GM21619 (cell line): ENCODE results near the gene DNM3.
A peak's percentile ranks its signal among the peaks of the same experiment; 100 is the strongest.
"Not testable (repeated sequence)": the region's sequence is repeated elsewhere in the genome, so short reads cannot be mapped to it uniquely, and the experiment has no call there.

Experiments
- ATAC-seq: cut with Tn5 transposase; IDR thresholded peaks from one replicate; pipeline ENCODE4 v1.9.1; 2021; ENCODE audit not compliant: unreplicated experiment

DNM3 gene

DNA sequence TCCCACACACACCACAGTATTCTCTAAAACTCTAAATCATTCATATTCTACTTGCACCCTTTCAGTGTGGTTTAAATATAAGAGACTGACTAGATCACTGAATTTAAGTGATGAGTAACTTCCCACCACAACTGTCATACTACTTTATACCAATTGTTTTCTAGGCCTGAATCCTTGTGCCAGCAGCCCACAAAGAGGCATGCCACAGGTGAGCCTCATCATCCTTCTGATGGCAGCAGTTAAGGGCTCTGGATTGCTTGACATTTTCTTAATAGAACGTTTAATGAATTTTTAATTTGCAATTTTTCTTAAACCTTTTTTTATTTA lies 588.8 kb downstream of the DNM3 start:
- ATAC-seq, result no peak

DNA sequence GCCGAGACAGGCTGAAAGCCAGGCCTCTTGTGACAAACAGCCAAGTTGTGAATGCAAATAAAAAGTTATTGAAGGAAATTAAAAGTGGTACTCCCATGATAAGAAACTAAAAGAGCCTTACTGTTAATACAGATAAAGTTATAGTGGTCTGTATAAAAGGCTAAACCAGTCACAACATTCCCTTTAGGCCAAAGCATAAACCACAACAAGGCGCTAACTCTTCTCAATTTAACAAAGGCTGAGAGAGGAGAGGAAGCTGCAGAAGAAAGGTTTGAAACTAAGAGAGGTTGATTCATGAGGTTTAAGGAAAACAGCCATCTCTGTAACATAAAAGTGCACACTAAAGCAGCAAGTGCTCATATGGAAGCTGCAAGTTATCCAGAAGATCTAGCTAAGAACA lies 589.9 kb downstream of the DNM3 start:
- no peak for ATAC-seq

DNA sequence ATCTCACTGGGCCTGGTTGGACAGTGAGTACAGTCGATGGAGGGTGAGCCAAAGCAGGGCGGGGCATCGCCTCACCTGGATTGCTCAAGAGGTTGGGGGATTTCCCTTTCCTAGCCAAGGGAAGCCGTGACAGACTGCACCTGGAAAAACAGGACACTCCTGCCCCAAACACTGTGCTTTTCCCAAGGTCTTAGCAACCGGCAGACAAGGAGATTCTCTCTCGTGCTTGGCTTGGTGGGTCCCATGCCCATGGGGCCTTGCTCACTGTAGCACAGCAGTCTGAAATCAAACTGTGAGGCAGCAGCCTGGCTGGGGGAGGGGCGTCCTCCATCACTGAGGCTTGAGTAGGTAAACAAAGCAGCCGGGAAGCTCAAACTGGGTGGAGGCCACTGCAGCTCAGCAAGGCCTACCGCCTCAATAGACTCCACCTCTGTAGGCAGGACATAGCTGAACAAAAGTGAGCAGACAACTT lies 590.5 kb downstream of the DNM3 start:
- ATAC-seq, result no peak

DNA sequence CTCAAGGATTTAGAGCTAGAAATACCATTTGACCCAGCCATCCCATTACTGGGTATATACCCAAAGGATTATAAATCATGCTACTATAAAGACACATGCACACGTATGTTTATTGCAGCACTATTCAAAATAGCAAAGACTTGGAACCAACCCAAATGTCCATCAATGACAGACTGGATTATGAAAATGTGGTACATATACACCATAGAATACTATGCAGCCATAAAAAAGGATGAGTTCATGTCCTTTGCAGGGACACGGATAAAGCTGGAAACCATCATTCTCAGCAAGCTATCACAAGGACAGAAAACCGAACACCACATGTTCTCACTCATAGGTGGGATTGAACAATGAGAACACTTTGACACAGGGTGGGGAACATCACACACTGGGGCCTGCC lies 595.9 kb downstream of the DNM3 start:
- ATAC-seq, result not testable (repeated sequence)

DNA sequence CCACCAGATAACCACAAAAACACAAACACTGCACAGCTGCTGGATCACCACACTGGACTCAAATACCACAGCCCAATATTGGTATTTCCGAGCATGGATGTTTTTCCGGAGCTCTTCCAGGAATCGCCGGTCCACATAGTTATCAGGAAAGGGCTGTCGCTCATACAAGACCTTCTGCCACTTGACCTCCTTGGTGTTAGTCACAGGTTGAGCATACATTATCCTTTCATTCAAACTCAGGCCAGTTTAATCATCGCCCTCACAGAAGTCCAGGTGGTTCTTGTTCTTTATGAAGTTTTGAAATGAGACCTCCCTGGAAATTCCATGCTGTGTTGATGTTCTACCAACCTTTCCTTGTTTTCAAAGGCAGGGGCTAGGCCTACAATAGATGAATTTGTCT lies 601.1 kb downstream of the DNM3 start:
- ATAC-seq, result no peak

DNA sequence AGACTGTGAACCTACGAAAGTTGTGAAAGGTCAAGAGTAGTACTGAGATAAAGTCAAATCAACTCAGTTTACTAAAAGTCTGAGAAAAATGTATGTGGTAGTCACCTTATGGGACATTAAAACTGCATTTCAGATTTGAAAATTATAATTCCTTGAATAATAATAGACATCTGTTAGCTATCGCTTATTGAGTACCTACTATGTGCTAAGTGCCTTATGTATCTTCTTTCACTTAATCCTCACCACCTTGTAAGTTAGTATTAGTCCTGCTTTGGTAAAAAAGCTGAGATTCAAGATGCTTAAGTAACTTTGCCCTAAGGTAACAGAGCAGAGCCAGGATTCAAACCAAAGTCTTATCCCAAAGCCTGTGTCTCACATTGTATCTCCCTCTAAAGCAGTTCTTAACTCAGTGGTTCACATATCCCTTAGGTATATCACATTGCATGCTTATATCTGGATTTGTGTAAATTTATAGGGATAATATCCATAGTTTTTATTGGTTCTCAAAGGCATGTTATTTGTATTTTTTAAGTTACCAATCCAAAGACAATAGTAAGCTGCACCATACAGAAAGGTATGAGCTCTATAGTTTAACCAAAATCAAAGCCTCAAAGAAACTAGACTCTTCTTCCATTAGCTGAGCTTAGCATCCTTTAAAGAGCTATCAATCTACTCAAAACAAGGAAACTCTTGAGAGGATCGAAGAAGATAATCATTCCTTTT lies 601.7 kb downstream of the DNM3 start:
- no peak for ATAC-seq

DNA sequence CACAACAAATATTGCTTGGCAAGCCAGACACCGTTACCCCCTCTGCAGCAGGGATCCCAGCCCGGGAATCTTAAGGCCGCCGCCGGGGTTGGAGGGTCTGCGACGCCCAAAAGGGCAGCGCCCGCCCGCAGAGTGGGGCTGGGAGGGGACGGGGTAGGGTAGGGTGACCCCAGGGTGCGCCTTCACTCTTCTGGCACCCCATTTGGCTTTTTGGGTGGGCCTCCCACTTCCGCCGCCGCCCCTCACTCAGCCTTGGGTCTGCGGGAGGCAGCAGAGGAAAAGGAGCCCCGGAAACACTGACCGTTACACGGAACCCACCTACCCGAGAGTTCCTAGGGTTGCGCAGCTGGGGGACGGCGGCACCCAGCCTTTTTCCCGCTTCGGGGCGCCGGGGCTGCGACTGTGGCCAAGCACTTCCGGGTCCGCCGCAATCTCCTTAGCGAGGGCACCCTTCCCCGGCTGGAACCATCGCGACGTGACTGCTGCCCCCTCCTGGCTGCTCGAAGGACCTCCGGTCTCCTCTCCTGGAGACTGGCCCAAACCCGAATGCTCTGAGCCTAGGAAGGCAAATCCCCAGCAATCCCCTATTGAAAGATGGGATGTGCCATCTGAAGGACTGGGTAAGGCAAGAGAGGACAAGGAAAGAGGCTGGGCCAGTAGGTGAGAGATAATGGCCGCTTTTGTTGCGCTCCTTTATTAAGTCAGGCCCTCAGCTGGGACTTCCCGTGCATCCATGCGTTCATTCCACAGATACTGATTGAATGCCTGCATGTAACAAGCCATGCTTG lies 602.6 kb downstream of the DNM3 start, which contains the start of gene PIGC:
Gene PIGC, minus strand, starts transcription at position 404 of the 788 bp plus-strand sequence. CDS start 1,447 bp downstream, outside the sequence.
- ATAC-seq, result peak; percentile 99

DNA sequence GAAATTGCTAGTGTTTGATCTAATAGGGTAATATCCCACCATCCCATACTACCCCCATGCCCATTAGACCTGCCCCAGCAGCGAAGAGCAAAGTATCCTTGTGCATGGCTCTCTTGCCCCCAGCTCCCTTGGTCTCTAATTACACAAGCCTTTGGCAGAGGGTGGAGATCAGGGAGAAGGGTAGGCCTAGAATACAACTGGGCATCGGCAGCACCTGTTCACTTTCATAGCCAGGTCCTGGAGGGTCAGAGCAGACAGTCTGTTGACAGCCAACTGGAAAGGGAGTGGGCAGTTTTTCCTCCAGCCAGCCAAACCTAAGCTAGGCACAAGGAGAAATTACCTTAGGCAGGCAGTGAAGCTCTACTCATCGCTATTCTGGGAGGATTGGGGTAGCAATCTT lies 605.2 kb downstream of the DNM3 start:
- ATAC-seq, result no peak

DNA sequence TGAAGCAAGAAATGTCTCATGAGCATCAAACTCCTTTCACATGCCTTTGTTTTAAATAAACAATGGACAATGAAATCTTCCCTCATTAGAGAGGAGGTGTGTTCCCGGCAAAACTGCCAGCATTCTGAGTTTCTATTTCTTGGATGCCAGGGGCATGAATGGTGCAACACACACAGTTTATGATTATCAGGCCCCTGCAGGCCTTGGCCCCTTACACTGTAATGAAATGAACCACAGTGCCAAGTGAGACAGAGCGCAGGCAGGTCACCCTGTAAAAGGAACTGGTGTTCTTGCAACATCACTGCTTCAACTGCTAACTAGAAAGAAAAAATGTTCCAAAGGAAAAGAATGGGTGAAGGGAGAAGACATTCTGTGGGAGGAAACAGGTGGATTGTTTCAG lies 606.3 kb downstream of the DNM3 start:
- ATAC-seq, result no peak

DNA sequence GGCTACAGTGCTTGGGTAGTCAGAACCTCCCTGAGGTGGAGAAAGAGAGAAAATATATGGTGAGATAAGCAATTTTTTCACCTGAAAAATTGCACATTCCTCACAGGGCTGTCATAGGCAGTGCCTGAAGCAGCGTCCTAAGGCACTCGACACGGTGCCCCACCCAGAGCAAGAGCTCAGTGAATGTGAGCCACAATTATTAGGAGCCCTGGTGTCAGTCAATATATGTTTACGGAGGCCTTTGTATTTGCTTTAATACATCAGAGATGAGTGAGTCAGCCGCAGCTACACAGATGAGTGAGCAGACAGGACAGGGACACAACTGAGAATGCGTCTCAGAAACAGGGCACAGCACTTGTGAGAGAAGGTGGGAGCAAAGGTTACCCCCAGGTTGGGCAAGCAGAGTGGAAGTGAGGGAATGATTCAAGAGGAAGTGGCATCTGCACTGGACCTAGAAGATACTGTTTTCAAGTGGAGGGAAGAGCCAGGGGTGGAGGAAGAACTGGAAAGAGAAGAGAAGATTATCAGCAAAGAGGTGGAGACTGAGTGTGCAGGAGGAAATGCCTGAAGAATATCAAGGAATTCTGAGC lies 607.8 kb downstream of the DNM3 start:
- ATAC-seq, result no peak

DNA sequence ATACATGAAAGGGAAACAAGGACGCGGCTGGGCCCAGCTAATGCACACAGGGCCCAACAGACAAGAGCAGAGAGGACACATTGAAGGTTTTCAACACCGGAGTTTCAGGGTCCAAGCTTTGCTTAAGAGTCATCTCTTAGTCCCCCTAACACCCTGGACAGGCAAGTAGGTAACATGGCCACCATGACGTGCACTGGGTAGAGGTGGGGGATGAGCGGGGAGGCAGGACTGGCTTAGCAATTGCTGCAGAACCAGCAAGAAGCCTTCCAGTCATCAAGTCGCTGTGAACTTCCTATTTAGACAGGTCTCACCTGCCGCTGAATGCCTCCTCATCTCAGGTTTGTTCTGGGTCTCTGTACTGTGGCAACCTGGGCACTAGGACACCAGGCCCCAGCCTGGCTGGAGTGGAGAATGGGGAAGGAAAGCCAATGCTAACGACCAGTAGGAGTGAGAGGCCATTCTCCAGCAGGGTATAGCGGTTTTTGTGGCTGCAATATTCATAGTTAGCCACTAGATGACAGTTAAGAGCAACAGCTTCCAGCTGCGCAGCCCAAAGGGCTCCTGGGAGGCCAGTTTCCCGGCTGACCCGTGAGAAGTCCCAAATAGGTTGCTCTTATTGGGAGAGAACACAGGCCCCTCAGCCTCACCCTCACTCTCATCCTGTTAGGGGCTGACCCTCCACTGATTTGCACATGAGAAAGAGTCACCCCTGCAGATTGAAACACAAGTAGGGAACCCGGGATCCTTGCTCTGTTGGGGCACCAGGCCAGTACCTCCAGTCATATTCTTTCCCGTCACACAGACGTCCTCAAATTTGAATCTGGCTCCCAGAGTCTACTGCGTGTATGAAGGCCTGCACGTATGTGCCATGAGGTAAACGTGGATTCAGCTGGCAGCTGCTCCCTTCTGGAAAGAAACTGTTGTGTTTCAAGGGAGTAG lies 608.6 kb downstream of the DNM3 start:
- ATAC-seq, result peak; percentile 91

DNA sequence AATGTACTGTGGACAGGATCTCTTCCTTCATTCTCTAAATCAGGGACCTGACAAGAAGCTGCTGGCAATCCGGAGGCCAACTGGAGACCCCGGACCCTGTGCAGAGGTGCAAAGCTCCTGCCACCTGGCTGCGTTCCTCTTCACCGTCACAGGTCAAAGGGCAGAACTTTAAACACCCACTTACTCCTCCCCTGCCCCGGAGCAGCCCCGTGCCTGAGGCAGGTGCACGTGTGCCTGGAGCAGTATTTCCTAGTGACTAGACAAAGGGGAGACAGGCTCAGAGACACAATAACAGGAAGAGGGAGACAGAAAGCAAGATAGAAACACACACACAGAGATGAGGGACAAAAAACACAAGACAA lies 609.2 kb downstream of the DNM3 start:
- ATAC-seq, result no peak

DNA sequence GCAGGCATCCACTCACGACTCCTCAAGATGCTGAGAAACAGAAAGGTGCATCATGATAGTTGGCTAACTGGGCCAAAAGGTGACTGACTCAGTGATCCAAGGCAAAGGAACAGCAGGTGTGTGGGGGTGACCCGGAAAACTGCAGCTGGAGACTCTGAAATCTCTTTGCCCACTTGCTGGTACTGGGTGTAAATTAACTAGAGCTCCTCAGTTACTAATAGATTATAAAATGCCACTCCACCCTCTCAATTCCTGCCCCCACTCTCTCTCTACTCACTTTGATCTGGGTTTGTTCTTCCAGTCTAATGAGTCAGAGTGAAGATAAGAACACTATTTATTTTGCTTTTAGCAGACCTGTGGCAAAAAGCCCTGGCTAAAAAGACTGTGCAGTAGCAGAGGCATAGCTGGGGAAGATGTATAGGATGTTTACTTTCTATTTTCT lies 609.7 kb downstream of the DNM3 start:
- ATAC-seq, result no peak

DNA sequence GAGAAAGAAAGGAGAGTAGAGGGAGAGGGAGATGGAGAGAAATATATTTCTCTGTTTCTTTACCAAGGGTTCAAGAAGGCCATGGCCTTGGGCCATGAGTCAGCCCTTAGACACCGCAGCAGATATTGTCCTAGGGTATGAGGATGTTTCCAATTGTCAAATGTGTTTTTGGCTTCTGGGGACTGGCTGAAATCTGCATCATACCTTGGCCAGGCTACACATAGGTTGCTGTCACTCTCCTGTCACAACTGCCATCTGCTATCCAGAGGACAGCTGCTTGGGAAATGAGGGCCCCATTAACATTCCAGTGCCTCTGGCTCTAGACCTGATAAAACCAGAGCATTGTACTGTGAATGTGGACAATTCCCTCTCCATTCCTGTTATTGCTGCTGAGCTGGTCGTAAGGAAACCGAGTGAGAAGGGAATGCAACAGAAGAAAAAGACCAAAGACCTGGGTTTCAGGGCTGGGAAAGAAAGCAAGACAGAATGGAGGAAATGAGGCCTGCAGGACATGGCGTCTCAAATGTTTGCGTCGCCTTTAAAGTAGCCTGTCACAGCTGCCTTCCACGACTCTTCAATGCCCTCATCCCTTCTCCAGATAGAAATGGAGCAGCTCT lies 611.3 kb downstream of the DNM3 start:
- ATAC-seq, result no peak

DNA sequence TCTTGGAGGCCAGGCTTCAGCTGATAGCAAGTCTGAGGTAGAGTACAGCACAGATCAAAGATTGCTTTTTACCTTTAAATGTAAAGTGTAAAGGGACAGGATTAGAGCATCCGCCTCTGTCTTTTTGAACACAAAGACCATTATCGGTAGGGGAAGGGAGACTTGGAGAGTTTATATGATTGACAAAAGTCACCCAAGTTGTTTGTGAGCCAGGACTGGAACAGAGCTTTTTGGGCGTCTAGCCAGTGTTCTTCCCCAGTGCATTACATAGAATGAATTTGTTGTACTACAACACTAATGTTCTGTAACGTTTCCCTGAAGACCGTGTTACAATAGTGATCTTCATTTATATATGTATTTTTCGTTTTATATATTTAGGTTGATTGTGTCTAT lies 611.9 kb downstream of the DNM3 start:
- no peak for ATAC-seq

DNA sequence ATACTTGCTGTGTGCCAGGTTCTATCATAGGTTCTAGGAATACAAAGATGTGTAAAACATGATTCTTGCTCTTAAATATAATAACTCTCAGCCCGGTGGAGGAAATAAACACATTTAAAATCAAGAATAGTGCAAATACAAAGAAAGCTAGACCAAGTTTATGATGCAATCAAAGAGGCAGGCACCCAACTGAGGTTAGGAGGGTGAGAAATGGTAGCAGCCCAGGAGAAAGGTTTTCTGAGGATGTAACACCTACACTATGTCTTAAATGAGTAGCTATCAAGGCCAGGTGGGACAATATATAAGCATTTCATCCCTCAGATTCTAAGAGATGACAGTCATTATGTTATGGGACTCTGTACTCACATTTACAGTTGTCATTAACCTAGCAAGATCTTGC lies 612.3 kb downstream of the DNM3 start:
- ATAC-seq, result no peak

DNA sequence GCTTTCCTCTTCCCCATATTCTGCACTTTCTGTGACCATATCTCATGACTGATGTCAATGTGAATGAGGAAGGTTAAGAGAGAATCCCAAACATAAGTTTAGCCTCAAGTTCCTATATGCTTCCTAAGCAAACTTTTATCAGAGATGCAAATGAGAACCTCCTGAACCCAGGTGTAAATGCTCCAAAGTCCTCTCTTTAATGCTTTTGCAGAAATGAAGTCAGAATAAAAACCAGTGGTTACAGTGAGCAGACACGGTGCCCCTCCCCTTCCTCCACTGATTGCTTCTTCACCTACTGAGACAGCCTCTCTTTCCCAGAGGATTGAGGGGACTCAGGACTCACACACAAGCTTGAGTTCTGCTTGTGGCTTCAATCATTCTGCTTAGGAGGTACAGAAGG lies 614.2 kb downstream of the DNM3 start:
- ATAC-seq, result no peak

DNA sequence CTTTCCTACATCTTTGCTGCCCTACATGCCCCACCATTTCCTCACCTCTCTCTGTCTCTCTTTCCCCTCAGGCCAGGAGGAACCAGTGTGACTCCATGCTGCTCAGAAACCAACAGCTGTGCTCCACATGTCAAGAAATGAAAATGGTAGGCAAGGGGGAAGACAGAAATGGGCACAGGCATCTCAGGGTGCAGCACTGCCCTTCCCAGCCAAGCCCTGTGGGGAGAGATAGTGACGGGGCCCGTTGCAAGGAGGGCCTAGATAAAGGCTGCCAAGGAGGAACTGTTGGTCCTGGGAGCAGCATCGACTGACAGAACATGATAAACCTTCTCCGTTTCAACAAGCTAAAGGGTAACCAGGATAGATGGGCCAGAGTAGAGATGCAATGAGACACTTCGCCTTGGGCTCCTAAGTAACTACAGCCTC lies 615.1 kb downstream of the DNM3 start:
- ATAC-seq, result no peak

DNA sequence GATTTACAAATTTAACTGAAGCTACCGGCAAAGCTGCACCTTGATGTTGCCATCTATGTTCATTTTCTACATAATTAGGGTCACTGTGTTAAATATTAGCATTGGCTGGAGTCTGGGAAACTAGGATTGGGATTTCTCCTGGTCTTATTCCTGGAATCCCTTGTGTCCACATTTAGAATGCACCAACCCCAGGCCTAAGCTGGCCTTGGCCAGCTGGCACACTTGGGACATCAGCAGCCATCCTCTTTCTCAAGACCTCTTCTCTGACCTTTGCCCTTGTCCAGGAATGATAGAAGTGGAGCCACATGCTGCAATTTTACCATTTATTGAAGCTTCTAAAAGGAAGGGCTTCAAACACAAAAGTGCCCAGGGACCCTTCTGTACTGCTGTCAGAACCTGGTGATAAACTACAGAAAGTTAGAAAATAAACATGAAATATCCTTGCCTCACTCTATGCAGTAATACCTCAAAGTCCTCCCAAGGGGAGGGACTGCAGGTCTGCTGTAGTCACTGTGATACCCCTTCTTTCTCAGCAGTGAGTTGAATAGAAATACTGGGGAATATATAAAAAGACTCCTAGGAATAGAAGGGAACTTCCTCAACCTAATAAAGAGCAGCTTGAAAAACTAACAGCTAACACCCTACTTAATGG lies 616.3 kb downstream of the DNM3 start:
- no peak for ATAC-seq

DNA sequence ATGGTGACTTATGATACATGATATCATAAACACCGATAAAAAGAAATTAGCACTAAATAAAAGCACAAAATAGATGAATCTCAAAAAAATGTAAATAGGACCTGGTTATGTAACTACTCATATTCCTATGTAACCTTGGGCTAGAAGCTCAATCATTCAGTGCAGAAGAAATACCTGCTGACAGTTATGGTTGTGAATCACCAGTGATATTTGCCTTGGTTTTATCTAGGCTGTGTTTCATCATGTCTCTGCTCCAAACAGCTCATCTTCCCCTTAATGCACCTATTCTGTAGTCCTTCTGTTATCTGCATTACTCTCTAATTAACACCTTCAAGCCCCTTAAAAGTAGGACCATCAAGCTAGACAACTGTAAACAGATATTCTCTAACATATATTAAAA lies 618.9 kb downstream of the DNM3 start:
- no peak for ATAC-seq
